Endothelial cell of umbilical vein (primary cell): ENCODE data around the gene C19orf44. TPM values are rescaled to one million over a fixed set of nuclear protein-coding genes. Genes with fewer than 3 reads are reported as not detected.

Experiments
- BruUV-seq: library from RNA; stranded (reverse); fragments of 400-500 nt; replicated peaks from 2 replicates; lab custom pipeline; 2021; lab: Mats Ljungman, UMichigan
- CTCF ChIA-PET: fragments of 300-600, 350-600 bp; sonication (Branson Sonifier 250); formaldehyde crosslinking; loops from one replicate; lab custom pipeline; 2021; ENCODE audit warnings: antibody characterized with exemption, inconsistent platforms; lab: Charles Lee
- POLR2A ChIA-PET: fragments of 300-600, 350-600 bp; sonication (Branson Sonifier 250); formaldehyde crosslinking; loops from one replicate; lab custom pipeline; 2021; ENCODE audit warnings: antibody characterized with exemption, inconsistent platforms; lab: Charles Lee
- DNase-seq: peaks from one replicate; pipeline ENCODE4 v3.0.0-alpha.2; 2011; ENCODE audit warnings: low read depth, low spot score
- FAIRE-seq: peaks from 2 replicates; lab custom pipeline; 2011; peaks lifted over from hg19 to GRCh38; lab: Jason Lieb, UNC
- H2AFZ ChIP-seq: 2 replicates; pipeline ENCODE4 v1.6.0; 2012; ENCODE audit warnings: low read depth, low read length, control low read depth, inconsistent platforms
- H3K27ac ChIP-seq: 2 replicates; pipeline ENCODE4 v1.5.1; 2011; ENCODE audit warnings: low read depth, mild to moderate bottlenecking, control low read depth, low read length, moderate library complexity; ENCODE audit not compliant: insufficient read depth
- H3K27me3 ChIP-seq, 2 experiments: 2 replicates each; pipeline versions ENCODE4 v1.6.0 to v1.6.1; 2011; ENCODE audit warnings: low read length in 2 of 2, mixed read lengths in 1 of 2; ENCODE audit not compliant: control insufficient read depth in 2 of 2, insufficient read depth in 2 of 2
- H3K36me3 ChIP-seq, 2 experiments: 2 replicates in 1 of 2; 3 replicates in 1 of 2; pipeline ENCODE4 v1.5.1; 2011; ENCODE audit warnings: low read length in 2 of 2, mild to moderate bottlenecking in 1 of 2, moderate library complexity in 1 of 2; ENCODE audit not compliant: control insufficient read depth in 2 of 2, insufficient read depth in 2 of 2; ENCODE audit errors: extremely low read depth in 1 of 2
- H3K4me1 ChIP-seq: 3 replicates; pipeline ENCODE4 v1.5.1; 2011; ENCODE audit warnings: mild to moderate bottlenecking, low read length; ENCODE audit not compliant: control insufficient read depth, insufficient read depth; ENCODE audit errors: extremely low read depth
- H3K4me2 ChIP-seq: 2 replicates; pipeline ENCODE4 v1.6.1; 2011; ENCODE audit warnings: low read length, control low read depth, mixed read lengths; ENCODE audit not compliant: insufficient read depth
- H3K4me3 ChIP-seq, 3 experiments: fragments of 200-600 bp in 1 of 3; sonication (generic), shearing (Covaris generic) in 1 of 3; replicated peaks in 1 of 3; 2 replicates each; pipeline ENCODE4 v1.5.1; 2011 to 2016; ENCODE audit warnings: control low read depth in 3 of 3, low read length in 3 of 3, mild to moderate bottlenecking in 2 of 3, inconsistent platforms in 1 of 3, low read depth in 1 of 3, moderate library complexity in 1 of 3; ENCODE audit not compliant: insufficient read depth in 1 of 3
- H3K79me2 ChIP-seq: 2 replicates; pipeline ENCODE4 v1.6.0; 2012; ENCODE audit warnings: low read length, inconsistent platforms; ENCODE audit not compliant: control insufficient read depth, insufficient read depth
- H3K9ac ChIP-seq: replicated peaks from 2 replicates; pipeline ENCODE3; 2011; ENCODE audit warnings: low read length, control low read depth; ENCODE audit not compliant: insufficient read depth; ENCODE audit errors: extremely low read depth
- H3K9me1 ChIP-seq: replicated peaks from 3 replicates; pipeline ENCODE4 v1.6.0; 2011; ENCODE audit warnings: mild to moderate bottlenecking, low read length; ENCODE audit not compliant: control insufficient read depth, insufficient read depth; ENCODE audit errors: extremely low read depth
- H3K9me3 ChIP-seq: replicated peaks from 2 replicates; pipeline ENCODE4 v1.5.1; 2012; ENCODE audit warnings: low read length, inconsistent platforms; ENCODE audit not compliant: control insufficient read depth, insufficient read depth
- H4K20me1 ChIP-seq: replicated peaks from 2 replicates; pipeline ENCODE3; 2011; ENCODE audit warnings: mild to moderate bottlenecking, low read length; ENCODE audit not compliant: control insufficient read depth, insufficient read depth; ENCODE audit errors: extremely low read depth
- EZH2 ChIP-seq: IDR thresholded peaks from 2 replicates; pipeline ENCODE4 v1.6.1; 2012; ENCODE audit warnings: borderline replicate concordance, low read depth, mild to moderate bottlenecking, moderate library complexity, low read length, inconsistent platforms; ENCODE audit not compliant: severe bottlenecking
- FOS ChIP-seq: IDR thresholded peaks from 2 replicates; pipeline ENCODE4 v1.6.1; 2011; ENCODE audit warnings: mild to moderate bottlenecking, low read length, moderate library complexity, borderline replicate concordance; ENCODE audit not compliant: insufficient read depth
- GATA2 ChIP-seq: IDR thresholded peaks from 2 replicates; pipeline ENCODE4 v1.7.0; 2011; ENCODE audit warnings: low read depth, mild to moderate bottlenecking, moderate library complexity, mixed read lengths, low read length; ENCODE audit not compliant: insufficient read length, insufficient read depth
- JUN ChIP-seq: IDR thresholded peaks from 2 replicates; pipeline ENCODE4 v1.6.1; 2011; ENCODE audit warnings: borderline replicate concordance, low read depth; ENCODE audit not compliant: insufficient read length, insufficient read depth
- MYC ChIP-seq: IDR thresholded peaks from one replicate; pipeline ENCODE4 v1.6.1; 2011; ENCODE audit warnings: mild to moderate bottlenecking, low read depth, low read length
- POLR2A ChIP-seq: IDR thresholded peaks from 2 replicates; pipeline ENCODE4 v1.6.1; 2012; ENCODE audit warnings: low read depth, mild to moderate bottlenecking, control low read depth, low read length
- POLR2AphosphoS5 ChIP-seq: IDR thresholded peaks from 2 replicates; pipeline ENCODE4 v1.6.1; 2012; ENCODE audit warnings: low read depth, mild to moderate bottlenecking, control low read depth, low read length, moderate library complexity; ENCODE audit not compliant: insufficient read depth
- dilution Hi-C: fragments of 300-500 bp; cut with MboI; formaldehyde crosslinking; loops from one replicate; pipeline ENCODE4 v1.15.0; 2019; ENCODE audit warnings: low sequenced_read_pairs; ENCODE audit not compliant: extremely low pct_ligation_motif_present
- intact Hi-C: fragments of 100-400 bp; cut with micrococcal nuclease; formaldehyde crosslinking; loops from one replicate; pipeline ENCODE4 v1.10.0; 2022
- polyA plus RNA-seq, 4 experiments: library from polyadenylated mRNA; depleted of rRNA in 3 of 4; stranded (reverse) in 3 of 4; unstranded in 1 of 4; fragments of >200 nt; gene quantifications; 2 replicates each; pipeline versions ENCODE4 v1.2.1 to v1.2.3, GENCODE V29; 2011 to 2012; ENCODE audit warnings: missing spikeins in 1 of 4
- total RNA-seq: library from RNA; stranded (reverse); gene quantifications from 2 replicates; pipeline ENCODE4 v1.2.3, GENCODE V29; 2021
- TF ChIP-seq, protein P1 (sequence below): IDR thresholded peaks from 2 replicates; pipeline ENCODE4 v1.6.1; 2011; ENCODE audit not compliant: insufficient read depth, insufficient read length
- TF ChIP-seq, protein P2 (sequence below), 2 donors: IDR thresholded peaks; 1 replicate in 1 of 2; 2 replicates in 1 of 2; pipeline ENCODE4 v1.5.1; 2011; ENCODE audit warnings: low read length in 2 of 2, mild to moderate bottlenecking in 2 of 2, moderate library complexity in 2 of 2, control low read depth in 1 of 2, inconsistent platforms in 1 of 2, low read depth in 1 of 2; ENCODE audit not compliant: insufficient read depth in 1 of 2; ENCODE audit errors: extremely low read depth in 1 of 2

The C19orf44 gene
- total and polyA plus RNA-seq, 2 donors (not counting 3 experiments of a cell fraction or from before 2014, with no cell fraction given), result 3.5 to 4.3 TPM

DNA sequence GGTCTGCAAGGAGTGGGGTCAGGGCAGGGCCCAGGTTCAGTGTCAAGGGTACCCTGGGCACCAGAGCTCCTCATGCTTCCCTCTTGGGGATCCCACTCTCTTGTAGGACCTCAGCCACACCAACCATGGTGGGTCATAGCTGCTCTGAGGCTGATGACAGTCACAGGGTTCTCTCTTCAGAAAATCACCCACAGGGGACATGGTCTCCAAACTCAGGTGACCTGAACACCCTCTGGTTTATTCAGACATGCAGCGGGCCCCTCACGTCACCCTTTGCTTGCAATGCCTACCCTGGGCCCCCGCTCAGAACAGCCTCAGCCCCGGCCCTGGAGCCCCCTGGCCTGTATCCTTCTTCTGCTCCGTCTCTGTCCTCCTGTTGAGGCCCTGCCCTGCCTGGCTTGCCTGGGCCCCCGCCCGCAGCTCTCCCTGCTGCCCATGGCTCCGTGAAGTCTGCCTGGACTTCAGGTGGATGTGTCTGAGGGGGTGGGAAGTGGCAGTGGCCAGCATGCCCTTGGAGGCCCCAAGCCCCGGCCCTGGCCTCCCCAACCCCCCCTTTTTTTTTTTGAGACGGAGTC is 25.6 kb downstream of the C19orf44 start:
- dilution Hi-C loops, result no loop called here

DNA sequence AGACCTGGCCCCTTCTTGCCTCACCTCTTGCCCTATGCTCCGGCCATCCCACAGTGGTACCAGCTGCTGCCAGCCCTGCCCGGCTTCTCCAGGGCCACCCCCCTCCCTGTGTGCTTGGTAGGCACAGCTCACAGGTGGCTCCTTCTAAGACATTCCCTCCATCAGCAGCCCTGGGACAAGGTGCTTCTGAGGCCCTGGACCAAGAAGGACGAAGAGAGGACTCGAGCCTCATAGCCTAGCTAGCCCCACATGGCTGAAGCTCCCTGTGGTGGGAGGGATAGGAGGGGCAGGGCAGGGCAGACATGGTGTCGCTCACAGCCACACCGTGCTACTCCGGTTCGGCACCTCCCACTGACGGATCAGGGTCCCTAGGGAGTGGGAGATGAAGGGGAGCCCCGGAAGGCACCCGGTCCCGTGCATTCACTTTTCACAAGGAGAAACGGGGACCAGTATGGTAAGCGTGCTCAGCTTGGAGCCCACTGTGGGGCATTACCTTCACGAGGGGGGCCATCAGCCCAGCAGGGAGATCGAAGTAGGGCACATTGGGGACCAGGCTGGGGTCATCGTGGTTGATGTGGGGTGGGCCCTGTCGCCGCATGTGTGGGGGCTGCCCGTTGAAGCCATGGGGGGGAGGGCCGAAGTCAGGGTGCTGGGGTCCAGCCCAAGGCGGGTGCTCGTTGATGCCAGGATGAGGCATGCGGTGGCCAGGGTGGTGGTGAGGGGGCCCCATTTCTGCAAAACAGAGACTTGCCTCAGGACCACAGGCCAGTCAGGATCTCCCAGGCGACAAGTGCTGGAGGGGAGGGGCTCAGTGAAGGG is 26.6 kb downstream of the C19orf44 start:
- peaks cover 36 to 70% of the 10 kb centered on the region in 2 experiments for H3K36me3 ChIP-seq
- CTCF ChIA-PET, result no interaction called here
- TF ChIP-seq, protein P1, sequence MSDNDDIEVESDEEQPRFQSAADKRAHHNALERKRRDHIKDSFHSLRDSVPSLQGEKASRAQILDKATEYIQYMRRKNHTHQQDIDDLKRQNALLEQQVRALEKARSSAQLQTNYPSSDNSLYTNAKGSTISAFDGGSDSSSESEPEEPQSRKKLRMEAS, result no peak
- TF ChIP-seq MYC (no peak), FOS (no peak), JUN (no peak), POLR2A (no peak), GATA2 (no peak), POLR2AphosphoS5 (no peak), EZH2 (no peak)
- TF ChIP-seq, protein P2, sequence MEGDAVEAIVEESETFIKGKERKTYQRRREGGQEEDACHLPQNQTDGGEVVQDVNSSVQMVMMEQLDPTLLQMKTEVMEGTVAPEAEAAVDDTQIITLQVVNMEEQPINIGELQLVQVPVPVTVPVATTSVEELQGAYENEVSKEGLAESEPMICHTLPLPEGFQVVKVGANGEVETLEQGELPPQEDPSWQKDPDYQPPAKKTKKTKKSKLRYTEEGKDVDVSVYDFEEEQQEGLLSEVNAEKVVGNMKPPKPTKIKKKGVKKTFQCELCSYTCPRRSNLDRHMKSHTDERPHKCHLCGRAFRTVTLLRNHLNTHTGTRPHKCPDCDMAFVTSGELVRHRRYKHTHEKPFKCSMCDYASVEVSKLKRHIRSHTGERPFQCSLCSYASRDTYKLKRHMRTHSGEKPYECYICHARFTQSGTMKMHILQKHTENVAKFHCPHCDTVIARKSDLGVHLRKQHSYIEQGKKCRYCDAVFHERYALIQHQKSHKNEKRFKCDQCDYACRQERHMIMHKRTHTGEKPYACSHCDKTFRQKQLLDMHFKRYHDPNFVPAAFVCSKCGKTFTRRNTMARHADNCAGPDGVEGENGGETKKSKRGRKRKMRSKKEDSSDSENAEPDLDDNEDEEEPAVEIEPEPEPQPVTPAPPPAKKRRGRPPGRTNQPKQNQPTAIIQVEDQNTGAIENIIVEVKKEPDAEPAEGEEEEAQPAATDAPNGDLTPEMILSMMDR (IDR thresholded peaks at IDR 0.05; ENCODE audit: extremely low read depth in 1 of 2, insufficient read depth in 1 of 2, low read depth in 1 of 2, low read length in 2 of 2), result no peak

More for the DNA sequence above, 25.6 kb downstream of the C19orf44 start:
- Histone ChIP-seq H3K27ac (no peak overlapping the region), H3K9ac (no peak overlapping the region), H3K9me3 (no peaks in the 10 kb centered on the region), H3K4me3 (no peak overlapping the region), H3K4me2 (no peak overlapping the region), H3K36me3 (peaks cover 31 to 68% of the 10 kb centered on the region in 2 experiments), H3K79me2 (no peaks in the 10 kb centered on the region), H3K4me1 (no peaks in the 10 kb centered on the region), H3K27me3 (no peaks in the 10 kb centered on the region), H3K9me1 (no peaks in the 10 kb centered on the region), H2AFZ (no peak overlapping the region), H4K20me1 (no peaks in the 10 kb centered on the region)
- intact Hi-C loops, result no loop called here
- no peak for TF ChIP-seq POLR2A
- TF ChIP-seq MYC, result no peak
- no peak for TF ChIP-seq EZH2
- no peak for TF ChIP-seq POLR2AphosphoS5
- ChIA-PET POLR2A (no interaction called here), CTCF (interaction anchor here (0.6 to 1.2 kb wide), 2 partner anchors 59 to 250 kb away, joined by 3 read pairs; no protein-coding TSS in a partner anchor)
- DNase-seq (no peak), FAIRE-seq (no peak)
- BruUV-seq, result no TSS peak

More for the DNA sequence above, 26.6 kb downstream of the C19orf44 start:
- Histone ChIP-seq H3K27ac (no peak overlapping the region), H3K27me3 (no peaks in the 10 kb centered on the region), H3K79me2 (no peaks in the 10 kb centered on the region), H4K20me1 (no peaks in the 10 kb centered on the region), H2AFZ (no peak overlapping the region), H3K4me1 (no peaks in the 10 kb centered on the region), H3K9me3 (no peaks in the 10 kb centered on the region), H3K4me2 (no peak overlapping the region), H3K9me1 (no peaks in the 10 kb centered on the region), H3K9ac (no peak overlapping the region), H3K4me3 (no peak overlapping the region)
- BruUV-seq, result no TSS peak
- no peak for FAIRE-seq
- POLR2A ChIA-PET, result no interaction called here
- dilution Hi-C loops (no loop called here), intact Hi-C loops (no loop called here)
- no peak for DNase-seq
